DND-41 (cell line): ENCODE results near the gene SPTLC3.

Source experiments
- EZH2 ChIP-seq: IDR thresholded peaks from 3 replicates; pipeline ENCODE4 v1.6.1; 2012; ENCODE audit warnings: borderline replicate concordance, low read depth, mild to moderate bottlenecking, moderate library complexity, low read length, inconsistent platforms; ENCODE audit not compliant: severe bottlenecking
- TF ChIP-seq, protein P1 (sequence below): IDR thresholded peaks from 2 replicates; pipeline ENCODE4 v1.5.1; 2012; ENCODE audit warnings: borderline replicate concordance, low read length, moderate library complexity, mild to moderate bottlenecking; ENCODE audit not compliant: poor library complexity, severe bottlenecking; ENCODE audit errors: extremely low read depth

- TF ChIP-seq, protein P1, sequence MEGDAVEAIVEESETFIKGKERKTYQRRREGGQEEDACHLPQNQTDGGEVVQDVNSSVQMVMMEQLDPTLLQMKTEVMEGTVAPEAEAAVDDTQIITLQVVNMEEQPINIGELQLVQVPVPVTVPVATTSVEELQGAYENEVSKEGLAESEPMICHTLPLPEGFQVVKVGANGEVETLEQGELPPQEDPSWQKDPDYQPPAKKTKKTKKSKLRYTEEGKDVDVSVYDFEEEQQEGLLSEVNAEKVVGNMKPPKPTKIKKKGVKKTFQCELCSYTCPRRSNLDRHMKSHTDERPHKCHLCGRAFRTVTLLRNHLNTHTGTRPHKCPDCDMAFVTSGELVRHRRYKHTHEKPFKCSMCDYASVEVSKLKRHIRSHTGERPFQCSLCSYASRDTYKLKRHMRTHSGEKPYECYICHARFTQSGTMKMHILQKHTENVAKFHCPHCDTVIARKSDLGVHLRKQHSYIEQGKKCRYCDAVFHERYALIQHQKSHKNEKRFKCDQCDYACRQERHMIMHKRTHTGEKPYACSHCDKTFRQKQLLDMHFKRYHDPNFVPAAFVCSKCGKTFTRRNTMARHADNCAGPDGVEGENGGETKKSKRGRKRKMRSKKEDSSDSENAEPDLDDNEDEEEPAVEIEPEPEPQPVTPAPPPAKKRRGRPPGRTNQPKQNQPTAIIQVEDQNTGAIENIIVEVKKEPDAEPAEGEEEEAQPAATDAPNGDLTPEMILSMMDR = no peak
- TF ChIP-seq EZH2 = no peak
Observed at GRCh38 chr20:13041574-13042457, 33.0 kb downstream of the SPTLC3 start.
